ENCODE measurements around the gene NDUFB10.
"Not testable (repeated sequence)": the region's sequence is repeated elsewhere in the genome, so short reads cannot be mapped to it uniquely, and the experiment has no call there.

NDUFB10 gene

DNA sequence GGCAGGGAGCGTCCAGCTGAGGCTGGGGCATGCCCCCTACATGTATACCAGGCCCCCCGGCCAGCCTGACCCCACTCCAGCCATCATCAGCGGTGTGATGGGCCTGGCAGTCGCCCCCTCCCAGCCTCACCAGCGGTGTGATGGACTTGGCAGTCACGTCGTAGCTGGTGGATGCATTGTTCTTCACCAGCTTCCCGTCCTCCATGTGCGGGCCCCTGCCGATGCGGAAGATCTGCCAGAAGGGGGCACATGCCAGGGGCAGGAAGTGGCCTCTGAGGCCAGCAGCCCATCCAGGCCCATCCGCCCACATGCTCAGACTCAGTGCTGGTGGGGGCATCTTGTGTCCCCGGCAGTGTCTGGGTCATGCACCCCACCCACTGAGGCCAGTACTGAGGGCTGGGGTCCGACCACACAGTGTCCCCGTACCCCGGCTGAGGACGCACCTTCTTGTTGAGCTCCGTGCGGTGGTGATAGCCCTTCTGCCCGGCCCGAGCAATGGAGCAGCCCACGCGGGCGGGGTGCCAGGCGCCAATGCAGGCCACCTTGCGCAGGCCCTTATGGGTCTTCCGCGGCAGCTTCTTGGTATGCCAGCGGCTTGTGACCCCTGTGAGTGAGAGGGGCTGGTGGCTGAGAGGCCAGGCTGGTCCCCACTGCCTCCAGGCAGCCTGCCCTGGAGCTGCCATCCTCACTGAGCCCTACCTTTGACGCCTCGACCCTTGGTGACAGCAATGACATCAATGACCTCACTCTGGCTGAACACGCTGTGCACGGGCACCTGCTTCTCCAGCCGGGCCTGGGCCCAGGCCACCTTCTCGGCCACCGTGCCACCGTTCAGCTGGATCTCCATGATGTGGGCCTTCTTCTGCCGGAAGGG, 12.6 kb upstream of the NDUFB10 start:
- no peak for DNase-seq (ENCODE audit: low spot score)

- DNase-seq (ENCODE audit: low spot score): no peak
Measured at GRCh38 chr16:1947369-1947670, 12.0 kb upstream of the NDUFB10 start.

DNA sequence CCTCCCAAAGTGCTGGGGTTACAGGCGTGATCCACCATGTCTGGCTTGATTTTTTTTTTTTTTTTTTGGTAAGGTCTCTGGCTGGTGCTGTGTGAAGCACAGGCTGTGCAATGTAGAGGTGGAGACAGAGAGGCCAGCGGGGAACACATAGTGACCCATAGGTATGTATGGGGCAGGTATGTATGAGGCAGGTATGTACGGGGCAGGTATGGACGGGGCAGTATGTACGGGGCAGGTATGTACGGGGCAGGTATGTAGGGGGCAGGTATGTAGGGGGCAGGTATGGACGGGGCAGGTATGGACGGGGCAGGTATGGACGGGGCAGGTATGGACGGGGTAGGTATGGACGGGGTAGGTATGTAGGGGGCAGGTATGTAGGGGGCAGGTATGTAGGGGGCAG, 9.8 kb upstream of the NDUFB10 start:
- no peak for DNase-seq (ENCODE audit: low spot score)

DNA sequence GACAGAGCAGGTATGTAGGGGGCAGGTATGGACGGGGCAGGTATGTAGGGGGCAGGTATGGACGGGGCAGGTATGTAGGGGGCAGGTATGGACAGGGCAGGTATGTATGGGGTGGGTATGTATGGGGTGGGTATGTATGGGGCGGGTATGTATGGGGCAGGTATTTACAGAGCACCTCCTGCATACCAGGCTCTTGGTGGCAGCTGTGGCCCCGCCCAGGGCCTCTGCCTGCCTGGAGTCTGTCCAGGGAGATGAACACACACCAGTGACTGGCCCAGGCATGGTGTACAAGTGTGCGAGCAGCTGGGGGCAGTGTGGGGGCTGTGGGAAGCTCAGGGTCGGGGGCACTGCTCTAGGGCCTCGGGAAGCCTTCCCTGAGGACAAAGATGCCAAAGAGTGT, 9.3 kb upstream of the NDUFB10 start:
- no peak for DNase-seq (ENCODE audit: low spot score)

DNA sequence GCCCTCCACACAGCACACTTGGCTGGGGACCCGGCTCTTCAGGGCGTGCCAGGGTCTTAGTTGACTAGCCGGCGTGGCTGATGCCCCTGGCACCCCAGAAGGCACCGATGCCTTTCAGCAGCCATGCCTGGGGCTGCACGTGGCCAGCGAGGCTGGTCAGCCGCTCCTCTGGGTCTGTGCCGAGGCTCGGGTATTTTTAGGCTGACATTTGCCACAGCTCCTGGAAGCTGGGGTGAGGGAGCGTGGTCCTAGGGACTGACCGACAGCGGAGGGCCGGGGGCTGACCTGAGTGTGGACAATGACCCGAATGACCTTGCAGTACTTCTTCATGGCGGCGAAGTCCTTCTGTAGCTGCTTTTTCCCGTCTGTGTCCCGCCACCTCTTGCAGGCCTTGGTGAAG, 8.8 kb upstream of the NDUFB10 start:
- no peak for DNase-seq (ENCODE audit: low spot score)

DNA sequence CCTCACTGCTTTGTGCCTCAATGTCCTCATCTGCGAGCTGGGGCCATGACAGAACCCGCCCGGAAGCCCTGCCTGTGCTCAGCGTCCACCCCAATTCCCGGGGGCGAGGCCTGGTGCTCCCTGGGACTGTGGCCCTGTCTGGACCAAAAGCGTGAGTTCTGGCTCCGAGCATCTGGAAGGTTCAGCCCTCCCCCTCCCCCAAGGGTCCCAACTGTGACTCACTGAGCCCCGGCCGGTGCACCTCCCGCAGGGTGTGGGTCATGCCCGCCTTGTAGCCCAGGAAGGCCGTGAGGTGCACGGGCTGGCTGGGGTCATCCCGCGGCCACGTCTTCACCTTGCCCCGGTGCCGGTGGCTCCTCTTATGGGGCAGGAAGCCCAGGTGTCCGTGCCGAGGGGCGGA, 5.6 kb upstream of the NDUFB10 start:
- DNase-seq (ENCODE audit: low spot score): no peak

DNA sequence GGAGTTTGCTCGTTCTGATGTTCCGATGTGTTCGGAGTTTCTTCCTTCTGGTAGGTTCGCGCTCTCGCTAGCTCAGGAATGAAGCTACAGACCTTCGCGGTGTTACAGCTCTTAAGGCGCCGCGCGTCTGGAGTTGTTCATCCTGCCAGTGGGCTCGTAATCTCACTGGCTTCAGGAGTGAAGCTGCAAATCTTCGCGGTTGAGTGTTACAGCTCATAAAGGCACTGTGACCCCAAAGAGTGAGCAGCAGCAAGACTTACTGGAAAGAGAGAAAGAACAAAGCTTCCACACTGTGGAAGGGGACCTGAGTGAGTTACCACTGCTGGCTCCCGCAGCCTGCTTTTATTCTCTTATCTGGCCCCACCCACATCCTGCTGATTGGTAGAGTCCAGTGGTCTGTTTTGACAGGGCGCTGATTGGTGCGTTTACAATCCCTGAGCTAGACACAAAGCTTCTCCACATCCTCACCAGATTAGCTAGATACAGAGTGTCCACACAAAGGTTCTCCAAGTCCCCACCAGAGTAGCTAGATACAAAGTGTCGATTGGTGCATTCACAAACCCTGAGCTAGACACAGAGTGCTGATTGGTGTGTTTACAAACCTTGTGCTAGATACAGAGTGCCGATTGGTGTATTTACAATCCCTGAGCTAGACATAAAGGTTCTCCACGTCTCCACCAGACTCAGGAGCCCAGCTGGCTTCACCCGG, 1.8 kb upstream of the NDUFB10 start:
- DNase-seq (ENCODE audit: low spot score): not testable (repeated sequence)

GRCh38 chr16:1958143-1958491, 1.2 kb upstream of the NDUFB10 start:
- not testable (repeated sequence) for DNase-seq (ENCODE audit: low spot score)

GRCh38 chr16:1958715-1959268, 546 bp upstream of the NDUFB10 start:
- DNase-seq (ENCODE audit: low spot score): no peak

DNA sequence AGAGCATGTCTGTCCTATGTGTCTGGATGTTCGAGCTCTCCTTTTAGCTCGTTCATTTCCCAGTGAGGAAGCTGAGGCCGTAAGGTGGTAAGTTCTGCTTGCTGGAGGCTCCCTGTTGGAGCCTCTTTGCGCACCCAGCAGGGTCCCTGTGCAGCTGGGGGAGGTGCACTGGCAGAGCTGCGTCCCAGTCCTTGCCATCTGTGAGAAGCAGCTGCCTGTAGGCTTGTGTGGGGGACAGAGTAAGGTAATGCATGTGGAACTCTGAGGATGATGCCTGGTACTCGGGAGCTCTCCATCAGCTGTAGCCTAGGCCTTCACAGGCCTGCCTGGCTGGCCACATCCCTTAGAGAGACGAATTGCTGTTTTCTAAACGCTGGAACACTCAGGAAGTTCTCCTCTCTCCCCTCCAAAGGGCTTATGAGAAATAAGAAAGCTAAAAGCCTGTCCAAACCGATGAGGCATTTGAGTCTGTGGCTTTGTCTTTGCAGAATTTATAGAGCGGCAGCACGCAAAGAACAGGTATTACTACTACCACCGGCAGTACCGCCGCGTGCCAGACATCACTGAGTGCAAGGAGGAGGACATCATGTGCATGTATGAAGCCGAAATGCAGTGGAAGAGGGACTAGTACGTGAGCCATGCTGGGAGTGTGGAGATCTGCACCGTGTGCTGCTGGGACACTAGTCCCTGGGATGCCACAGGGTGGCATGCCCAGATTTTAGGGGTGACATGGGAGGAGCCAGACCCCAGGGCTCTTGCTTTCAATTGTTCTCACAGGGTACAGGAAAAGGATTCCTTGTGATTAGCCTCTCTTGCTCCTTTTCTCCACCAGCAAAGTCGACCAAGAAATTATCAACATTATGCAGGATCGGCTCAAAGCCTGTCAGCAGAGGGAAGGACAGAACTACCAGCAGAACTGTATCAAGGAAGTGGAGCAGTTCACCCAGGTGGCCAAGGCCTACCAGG, 1.6 kb downstream of the NDUFB10 start:
- DNase-seq (ENCODE audit: low spot score): no peak

- no peak for DNase-seq (ENCODE audit: low spot score)
Measured at GRCh38 chr16:1961651-1962067, 2.3 kb downstream of the NDUFB10 start.

GRCh38 chr16:1962161-1963153, 3.1 kb downstream of the NDUFB10 start:
- DNase-seq (ENCODE audit: low spot score): not testable (repeated sequence)

GRCh38 chr16:1963806-1964505, 4.6 kb downstream of the NDUFB10 start:
- DNase-seq (ENCODE audit: low spot score): peak; percentile 71

DNA sequence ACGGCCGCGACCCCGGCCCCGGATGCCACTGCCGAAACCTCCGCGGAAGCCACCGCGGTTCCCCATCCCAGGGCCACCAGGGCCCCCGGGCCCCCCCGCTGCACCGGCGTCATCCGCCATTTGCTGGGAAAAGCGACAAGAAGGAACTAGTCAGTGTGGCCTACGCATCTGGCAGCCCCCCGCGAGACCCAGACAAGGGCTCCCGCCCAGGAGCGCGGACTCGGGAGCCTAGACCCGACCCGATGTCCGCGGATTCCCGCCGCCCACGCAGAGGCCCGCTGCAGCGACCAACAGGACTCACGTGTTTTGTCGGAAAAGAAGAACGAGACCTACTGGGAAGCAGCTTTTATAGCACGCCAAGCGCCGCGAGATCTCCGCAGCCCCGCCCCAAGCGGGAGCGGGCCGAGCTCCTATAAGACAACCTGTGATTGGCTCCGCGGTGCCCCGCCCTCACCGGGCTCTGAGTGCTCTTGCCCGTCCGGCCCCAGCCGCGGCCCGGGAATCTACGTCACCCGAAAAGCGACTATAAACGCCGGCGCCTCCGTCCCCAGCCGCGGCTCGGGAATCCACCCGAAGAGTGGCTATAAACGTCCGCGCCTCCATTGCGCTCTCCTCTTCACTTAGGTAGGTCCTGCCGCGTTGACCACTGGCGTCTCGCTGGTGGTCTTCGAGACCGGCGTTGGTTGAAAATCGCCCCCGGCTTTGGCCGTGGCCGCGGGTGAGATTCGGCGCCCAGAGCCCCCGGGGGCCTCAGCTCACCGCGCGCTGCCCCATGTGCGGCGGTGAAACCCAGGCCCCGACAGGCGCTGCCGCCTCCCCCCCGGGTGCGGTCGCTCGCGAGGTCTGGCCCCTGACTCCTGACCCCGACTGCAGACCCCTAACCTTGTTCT, 5.4 kb downstream of the NDUFB10 start, which contains the start of gene RPS2:
RPS2 (minus strand) TSS at position 321 of the 890 bp plus-strand sequence; CDS start at position 120, 201 bp downstream.
- DNase-seq (ENCODE audit: low spot score): peak; percentile 97

DNA sequence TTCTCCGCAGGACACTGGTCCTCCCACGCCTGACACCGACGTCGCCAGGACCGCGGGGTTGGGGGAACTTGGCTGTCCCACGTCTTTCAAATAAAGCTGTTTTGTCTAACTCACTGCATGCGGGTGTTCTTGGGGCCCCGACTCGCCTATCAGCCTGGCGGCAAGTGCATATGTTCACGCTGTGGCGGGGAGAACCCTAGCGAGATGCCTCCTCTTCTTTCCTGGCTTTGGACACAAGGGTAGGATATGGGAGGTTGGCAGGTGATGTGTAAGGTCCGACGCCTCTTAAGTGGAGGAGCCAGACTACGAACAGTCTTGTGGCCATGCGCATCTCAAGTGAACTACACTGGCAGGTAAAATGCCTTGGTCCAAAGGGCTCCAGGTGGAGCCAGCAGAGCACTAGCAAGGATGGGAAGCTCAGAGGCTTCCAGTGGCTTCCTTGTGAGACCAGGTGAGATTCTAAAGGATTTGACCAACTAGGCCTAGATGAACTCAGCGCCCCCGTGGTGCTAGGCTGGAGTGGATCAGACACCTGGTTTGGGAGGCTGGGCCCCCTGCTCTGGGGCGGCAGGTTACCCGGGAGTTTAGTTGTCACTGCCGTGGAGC, 6.2 kb downstream of the NDUFB10 start:
- DNase-seq (ENCODE audit: low spot score): no peak

- no peak for DNase-seq (ENCODE audit: low spot score)
Measured at GRCh38 chr16:1966460-1966859, 7.1 kb downstream of the NDUFB10 start, which contains the start of gene RNF151. RNF151 (plus strand) TSS chr16:1966856; CDS start chr16:1966882, 26 bp downstream.

GRCh38 chr16:1968146-1968953, 9.0 kb downstream of the NDUFB10 start:
- DNase-seq (ENCODE audit: low spot score): no peak

Data from hematopoietic multipotent progenitor cell treated with erythropoietin and hydrocortisone succinate and interleukin-3 and kit ligand, for 17 days (in vitro differentiated cells).